K562 (cell line): ENCODE results near the gene SVOP. TPM values are rescaled to one million over a fixed set of nuclear protein-coding genes. Genes with fewer than 3 reads are reported as not detected.

Experiments
- MTA1 ChIP-seq: fragments of 450-650 bp; IDR thresholded peaks from 2 replicates; pipeline ENCODE4 v1.6.1; 2017; ENCODE audit warnings: borderline replicate concordance
- MXI1 ChIP-seq: IDR thresholded peaks from 2 replicates; pipeline ENCODE4 v1.6.1; 2011; ENCODE audit warnings: low read depth, mild to moderate bottlenecking, improper control_type of control experiment, low read length
- NEUROD1 ChIP-seq: fragments of 150-350 bp; IDR thresholded peaks from 2 replicates; pipeline ENCODE4 v1.6.1; 2014; ENCODE audit warnings: borderline replicate concordance, low read length, low read depth; ENCODE audit not compliant: partially characterized antibody
- NUFIP1 ChIP-seq: fragments of 450-650 bp; IDR thresholded peaks from 2 replicates; pipeline ENCODE4 v1.6.1; 2018; ENCODE audit not compliant: partially characterized antibody
- RBM17 ChIP-seq: fragments of 200-400 bp; formaldehyde crosslinking; IDR thresholded peaks from 2 replicates; pipeline ENCODE4 v1.6.1; 2017; ENCODE audit warnings: low read depth, mild to moderate bottlenecking, low read length, borderline replicate concordance
- SIN3B ChIP-seq: fragments of 450-650 bp; IDR thresholded peaks from 2 replicates; pipeline ENCODE4 v1.6.1; 2017; ENCODE audit warnings: low read depth, mild to moderate bottlenecking, moderate library complexity
- SMARCA4 ChIP-seq: fragments of 450-650 bp; IDR thresholded peaks from 2 replicates; pipeline ENCODE4 v1.6.1; 2016
- SPI1 ChIP-seq: IDR thresholded peaks from 2 replicates; pipeline ENCODE4 v1.6.1; 2011; ENCODE audit warnings: low read depth, low read length, control low read depth, borderline replicate concordance
- STAG1 ChIP-seq: sonication (generic); formaldehyde crosslinking; IDR thresholded peaks from 2 replicates; pipeline ENCODE4 v1.5.0; 2020; ENCODE audit warnings: missing genetic modification reagents, borderline replicate concordance
- ZNF274 ChIP-seq: IDR thresholded peaks from 2 replicates; pipeline ENCODE4 v1.6.1; 2011; ENCODE audit warnings: low read depth, mild to moderate bottlenecking, low read length, moderate library complexity, borderline replicate concordance
- ZNF3 ChIP-seq: fragments of 250-450 bp; sonication (Bioruptor Pico); IDR thresholded peaks from 2 replicates; pipeline ENCODE4 v1.5.0; 2021; ENCODE audit warnings: mild to moderate bottlenecking, moderate library complexity
- ZNF707 ChIP-seq: fragments of 250-450 bp; sonication (Bioruptor Pico); conservative IDR thresholded peaks from 2 replicates; pipeline ENCODE4 v1.8.0; 2022; ENCODE audit warnings: inconsistent platforms, mild to moderate bottlenecking, moderate library complexity
- polyA plus RNA-seq, 8 experiments: library from polyadenylated mRNA; depleted of rRNA in 4 of 8; stranded (reverse) in 5 of 8; unstranded in 3 of 8; fragments of >200 nt; fragmentation: Nextera tagmentation in 2 of 8; fragmentation: Illumina TruSeq in 1 of 8; extraction: Ambion mirVana in 2 of 8; extraction: Trizol in 1 of 8; gene quantifications; 2 replicates each; pipeline versions ENCODE4 v1.2.1 to v1.2.3, GENCODE V29; 2011 to 2014; ENCODE audit warnings: inconsistent platforms in 1 of 8, missing spikeins in 1 of 8
- total RNA-seq, 7 experiments: library from RNA; depleted of rRNA in 6 of 7; stranded (reverse); fragments of >200 nt in 6 of 7; fragmentation: Illumina TruSeq in 2 of 7; extraction: Trizol in 2 of 7; gene quantifications; 2 replicates each; pipeline versions ENCODE4 v1.2.1 to v1.2.3, GENCODE V29; 2011 to 2021; ENCODE audit warnings: low replicate concordance in 1 of 7
- TF ChIP-seq, protein P1 (sequence below): fragments of 450-650 bp; formaldehyde crosslinking; IDR thresholded peaks from 2 replicates; pipeline ENCODE4 v1.4.0; 2020; ENCODE audit warnings: mild to moderate bottlenecking
- TF ChIP-seq, protein P2 (sequence below): fragments of 450-650 bp; IDR thresholded peaks from 2 replicates; pipeline ENCODE4 v1.6.1; 2016; ENCODE audit warnings: borderline replicate concordance
- TF ChIP-seq, protein P3 (sequence below): fragments of 450-650 bp; IDR thresholded peaks from 2 replicates; pipeline ENCODE4 v1.6.1; 2017; ENCODE audit warnings: antibody characterized with exemption, mild to moderate bottlenecking
- TF ChIP-seq, protein P4 (sequence below), 2 experiments: fragments of 450-650 bp; IDR thresholded peaks; 2 replicates each; pipeline ENCODE4 v1.6.1; 2018; ENCODE audit warnings: mild to moderate bottlenecking in 2 of 2, low read depth in 1 of 2; ENCODE audit not compliant: partially characterized antibody in 2 of 2

The SVOP gene
- total and polyA plus RNA-seq, 9 of the 15 experiments (the other 6 are each of a cell fraction or from before 2014, with no cell fraction given) = 0.01 to 0.09 (median 0.06) TPM; not detected in 1

DNA sequence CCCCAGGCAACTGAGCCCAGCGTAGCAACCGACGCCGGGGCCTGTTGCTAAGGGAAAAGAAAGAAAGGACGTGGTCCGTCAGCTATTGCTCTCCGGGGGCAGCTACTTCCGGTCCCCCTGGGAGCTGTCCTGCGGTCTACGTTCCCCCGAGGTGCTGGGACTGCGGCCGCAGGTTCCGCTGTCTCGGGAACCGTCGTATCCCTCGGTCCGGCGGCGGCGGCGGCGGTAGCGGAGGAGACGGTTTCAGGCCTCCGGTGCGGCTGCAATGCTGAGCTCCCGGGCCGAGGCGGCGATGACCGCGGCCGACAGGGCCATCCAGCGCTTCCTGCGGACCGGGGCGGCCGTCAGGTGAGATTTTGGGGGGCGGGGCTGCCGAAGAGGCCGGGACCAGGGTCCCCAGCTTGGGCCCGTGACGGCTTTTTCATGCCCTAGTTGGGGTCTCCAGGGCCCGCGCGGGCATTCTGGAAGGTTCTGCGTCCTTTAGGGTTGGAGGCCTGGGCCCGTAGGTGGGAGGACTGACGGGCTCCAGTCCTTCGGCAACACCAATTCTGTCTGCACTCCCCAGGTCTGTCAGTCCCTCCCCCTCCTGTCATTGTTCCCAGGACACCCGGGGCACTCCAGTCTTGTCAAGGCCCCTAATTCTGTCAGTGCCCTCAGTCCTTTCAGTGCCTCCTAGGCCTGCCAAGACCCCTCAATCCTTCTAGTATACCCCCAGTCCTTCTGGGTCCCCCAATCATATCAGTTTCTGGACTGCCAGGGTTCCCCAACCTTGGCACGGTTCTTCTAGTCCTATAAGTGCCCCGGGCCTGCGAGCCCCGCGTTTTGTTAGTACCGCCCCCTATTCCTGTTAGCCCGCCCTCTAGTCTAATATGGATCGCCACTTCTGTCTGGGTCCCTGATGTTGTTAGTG lies 31.8 kb upstream of the SVOP start, which contains the start of gene USP30 (continued):
- TF ChIP-seq ZNF707 (CRISPR knock-in tag) (no peak), SPI1 (no peak), ZNF274 (no peak), MXI1 (peak; percentile 90), SMARCA4 (no peak), RBM17 (no peak), ZNF3 (CRISPR knock-in tag) (no peak), NEUROD1 (peak; percentile 87), MTA1 (no peak), NUFIP1 (no peak), STAG1 (no peak), SIN3B (peak; percentile 93)
- TF ChIP-seq, protein P1, sequence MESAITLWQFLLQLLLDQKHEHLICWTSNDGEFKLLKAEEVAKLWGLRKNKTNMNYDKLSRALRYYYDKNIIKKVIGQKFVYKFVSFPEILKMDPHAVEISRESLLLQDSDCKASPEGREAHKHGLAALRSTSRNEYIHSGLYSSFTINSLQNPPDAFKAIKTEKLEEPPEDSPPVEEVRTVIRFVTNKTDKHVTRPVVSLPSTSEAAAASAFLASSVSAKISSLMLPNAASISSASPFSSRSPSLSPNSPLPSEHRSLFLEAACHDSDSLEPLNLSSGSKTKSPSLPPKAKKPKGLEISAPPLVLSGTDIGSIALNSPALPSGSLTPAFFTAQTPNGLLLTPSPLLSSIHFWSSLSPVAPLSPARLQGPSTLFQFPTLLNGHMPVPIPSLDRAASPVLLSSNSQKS = no peak
- TF ChIP-seq, protein P2, sequence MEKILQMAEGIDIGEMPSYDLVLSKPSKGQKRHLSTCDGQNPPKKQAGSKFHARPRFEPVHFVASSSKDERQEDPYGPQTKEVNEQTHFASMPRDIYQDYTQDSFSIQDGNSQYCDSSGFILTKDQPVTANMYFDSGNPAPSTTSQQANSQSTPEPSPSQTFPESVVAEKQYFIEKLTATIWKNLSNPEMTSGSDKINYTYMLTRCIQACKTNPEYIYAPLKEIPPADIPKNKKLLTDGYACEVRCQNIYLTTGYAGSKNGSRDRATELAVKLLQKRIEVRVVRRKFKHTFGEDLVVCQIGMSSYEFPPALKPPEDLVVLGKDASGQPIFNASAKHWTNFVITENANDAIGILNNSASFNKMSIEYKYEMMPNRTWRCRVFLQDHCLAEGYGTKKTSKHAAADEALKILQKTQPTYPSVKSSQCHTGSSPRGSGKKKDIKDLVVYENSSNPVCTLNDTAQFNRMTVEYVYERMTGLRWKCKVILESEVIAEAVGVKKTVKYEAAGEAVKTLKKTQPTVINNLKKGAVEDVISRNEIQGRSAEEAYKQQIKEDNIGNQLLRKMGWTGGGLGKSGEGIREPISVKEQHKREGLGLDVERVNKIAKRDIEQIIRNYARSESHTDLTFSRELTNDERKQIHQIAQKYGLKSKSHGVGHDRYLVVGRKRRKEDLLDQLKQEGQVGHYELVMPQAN = peak; percentile 68
- TF ChIP-seq, protein P3, sequence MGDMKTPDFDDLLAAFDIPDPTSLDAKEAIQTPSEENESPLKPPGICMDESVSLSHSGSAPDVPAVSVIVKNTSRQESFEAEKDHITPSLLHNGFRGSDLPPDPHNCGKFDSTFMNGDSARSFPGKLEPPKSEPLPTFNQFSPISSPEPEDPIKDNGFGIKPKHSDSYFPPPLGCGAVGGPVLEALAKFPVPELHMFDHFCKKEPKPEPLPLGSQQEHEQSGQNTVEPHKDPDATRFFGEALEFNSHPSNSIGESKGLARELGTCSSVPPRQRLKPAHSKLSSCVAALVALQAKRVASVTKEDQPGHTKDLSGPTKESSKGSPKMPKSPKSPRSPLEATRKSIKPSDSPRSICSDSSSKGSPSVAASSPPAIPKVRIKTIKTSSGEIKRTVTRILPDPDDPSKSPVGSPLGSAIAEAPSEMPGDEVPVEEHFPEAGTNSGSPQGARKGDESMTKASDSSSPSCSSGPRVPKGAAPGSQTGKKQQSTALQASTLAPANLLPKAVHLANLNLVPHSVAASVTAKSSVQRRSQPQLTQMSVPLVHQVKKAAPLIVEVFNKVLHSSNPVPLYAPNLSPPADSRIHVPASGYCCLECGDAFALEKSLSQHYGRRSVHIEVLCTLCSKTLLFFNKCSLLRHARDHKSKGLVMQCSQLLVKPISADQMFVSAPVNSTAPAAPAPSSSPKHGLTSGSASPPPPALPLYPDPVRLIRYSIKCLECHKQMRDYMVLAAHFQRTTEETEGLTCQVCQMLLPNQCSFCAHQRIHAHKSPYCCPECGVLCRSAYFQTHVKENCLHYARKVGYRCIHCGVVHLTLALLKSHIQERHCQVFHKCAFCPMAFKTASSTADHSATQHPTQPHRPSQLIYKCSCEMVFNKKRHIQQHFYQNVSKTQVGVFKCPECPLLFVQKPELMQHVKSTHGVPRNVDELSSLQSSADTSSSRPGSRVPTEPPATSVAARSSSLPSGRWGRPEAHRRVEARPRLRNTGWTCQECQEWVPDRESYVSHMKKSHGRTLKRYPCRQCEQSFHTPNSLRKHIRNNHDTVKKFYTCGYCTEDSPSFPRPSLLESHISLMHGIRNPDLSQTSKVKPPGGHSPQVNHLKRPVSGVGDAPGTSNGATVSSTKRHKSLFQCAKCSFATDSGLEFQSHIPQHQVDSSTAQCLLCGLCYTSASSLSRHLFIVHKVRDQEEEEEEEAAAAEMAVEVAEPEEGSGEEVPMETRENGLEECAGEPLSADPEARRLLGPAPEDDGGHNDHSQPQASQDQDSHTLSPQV = no peak
- TF ChIP-seq, protein P4, sequence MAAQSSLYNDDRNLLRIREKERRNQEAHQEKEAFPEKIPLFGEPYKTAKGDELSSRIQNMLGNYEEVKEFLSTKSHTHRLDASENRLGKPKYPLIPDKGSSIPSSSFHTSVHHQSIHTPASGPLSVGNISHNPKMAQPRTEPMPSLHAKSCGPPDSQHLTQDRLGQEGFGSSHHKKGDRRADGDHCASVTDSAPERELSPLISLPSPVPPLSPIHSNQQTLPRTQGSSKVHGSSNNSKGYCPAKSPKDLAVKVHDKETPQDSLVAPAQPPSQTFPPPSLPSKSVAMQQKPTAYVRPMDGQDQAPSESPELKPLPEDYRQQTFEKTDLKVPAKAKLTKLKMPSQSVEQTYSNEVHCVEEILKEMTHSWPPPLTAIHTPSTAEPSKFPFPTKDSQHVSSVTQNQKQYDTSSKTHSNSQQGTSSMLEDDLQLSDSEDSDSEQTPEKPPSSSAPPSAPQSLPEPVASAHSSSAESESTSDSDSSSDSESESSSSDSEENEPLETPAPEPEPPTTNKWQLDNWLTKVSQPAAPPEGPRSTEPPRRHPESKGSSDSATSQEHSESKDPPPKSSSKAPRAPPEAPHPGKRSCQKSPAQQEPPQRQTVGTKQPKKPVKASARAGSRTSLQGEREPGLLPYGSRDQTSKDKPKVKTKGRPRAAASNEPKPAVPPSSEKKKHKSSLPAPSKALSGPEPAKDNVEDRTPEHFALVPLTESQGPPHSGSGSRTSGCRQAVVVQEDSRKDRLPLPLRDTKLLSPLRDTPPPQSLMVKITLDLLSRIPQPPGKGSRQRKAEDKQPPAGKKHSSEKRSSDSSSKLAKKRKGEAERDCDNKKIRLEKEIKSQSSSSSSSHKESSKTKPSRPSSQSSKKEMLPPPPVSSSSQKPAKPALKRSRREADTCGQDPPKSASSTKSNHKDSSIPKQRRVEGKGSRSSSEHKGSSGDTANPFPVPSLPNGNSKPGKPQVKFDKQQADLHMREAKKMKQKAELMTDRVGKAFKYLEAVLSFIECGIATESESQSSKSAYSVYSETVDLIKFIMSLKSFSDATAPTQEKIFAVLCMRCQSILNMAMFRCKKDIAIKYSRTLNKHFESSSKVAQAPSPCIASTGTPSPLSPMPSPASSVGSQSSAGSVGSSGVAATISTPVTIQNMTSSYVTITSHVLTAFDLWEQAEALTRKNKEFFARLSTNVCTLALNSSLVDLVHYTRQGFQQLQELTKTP (IDR thresholded peaks at IDR 0.05; ENCODE audit: low read depth in 1 of 2, partially characterized antibody in 2 of 2) = no peak
